Activated T-helper 1 cell treated with anti-CD3 and anti-CD28 coated beads, Interleukin-12 subunit alpha, Interleukin-12 subunit beta, Interleukin-2, Interleukin-4 antibody, amounts not matched to agents 30 ng/mL and 10 ng/mL and 1 ng/mL, durations not matched to agents 14 hours and 24 hours and 36 hours (primary cell): ENCODE data around the gene GNAQ. TPM values are rescaled to one million over a fixed set of nuclear protein-coding genes. Genes with fewer than 3 reads are reported as not detected.

ENCODE experiments used
- DNase-seq: peaks from one replicate; pipeline ENCODE4 v3.0.0; 2021; ENCODE audit warnings: low spot score
- H3K27ac Mint-ChIP-seq: one replicate; pipeline ENCODE4 v1.8.0; 2021; ENCODE audit warnings: mild to moderate bottlenecking, mixed read lengths
- H3K27me3 Mint-ChIP-seq: one replicate; pipeline ENCODE4 v1.8.0; 2022; ENCODE audit warnings: mild to moderate bottlenecking, moderate library complexity, mixed read lengths; ENCODE audit not compliant: insufficient read depth
- H3K36me3 Mint-ChIP-seq: one replicate; pipeline ENCODE4 v1.8.0; 2021; ENCODE audit warnings: low read depth, mixed read lengths
- H3K4me1 Mint-ChIP-seq: one replicate; pipeline ENCODE4 v1.8.0; 2021; ENCODE audit warnings: low read depth, mixed read lengths
- H3K4me3 Mint-ChIP-seq: one replicate; pipeline ENCODE4 v1.8.0; 2021; ENCODE audit warnings: mild to moderate bottlenecking, moderate library complexity, mixed read lengths
- H3K9me3 Mint-ChIP-seq: one replicate; pipeline ENCODE4 v1.8.0; 2021; ENCODE audit warnings: mixed read lengths
- intact Hi-C: fragments of 100-400 bp; cut with micrococcal nuclease; formaldehyde crosslinking; loops from one replicate; pipeline ENCODE4 v1.15.1; 2024
- total RNA-seq: library from RNA; stranded (reverse); gene quantifications from 2 replicates; pipeline ENCODE4 v1.2.3, GENCODE V29; 2022

The GNAQ gene
- total RNA-seq, 1 donor from 2014 or later = 27.0 TPM

DNA sequence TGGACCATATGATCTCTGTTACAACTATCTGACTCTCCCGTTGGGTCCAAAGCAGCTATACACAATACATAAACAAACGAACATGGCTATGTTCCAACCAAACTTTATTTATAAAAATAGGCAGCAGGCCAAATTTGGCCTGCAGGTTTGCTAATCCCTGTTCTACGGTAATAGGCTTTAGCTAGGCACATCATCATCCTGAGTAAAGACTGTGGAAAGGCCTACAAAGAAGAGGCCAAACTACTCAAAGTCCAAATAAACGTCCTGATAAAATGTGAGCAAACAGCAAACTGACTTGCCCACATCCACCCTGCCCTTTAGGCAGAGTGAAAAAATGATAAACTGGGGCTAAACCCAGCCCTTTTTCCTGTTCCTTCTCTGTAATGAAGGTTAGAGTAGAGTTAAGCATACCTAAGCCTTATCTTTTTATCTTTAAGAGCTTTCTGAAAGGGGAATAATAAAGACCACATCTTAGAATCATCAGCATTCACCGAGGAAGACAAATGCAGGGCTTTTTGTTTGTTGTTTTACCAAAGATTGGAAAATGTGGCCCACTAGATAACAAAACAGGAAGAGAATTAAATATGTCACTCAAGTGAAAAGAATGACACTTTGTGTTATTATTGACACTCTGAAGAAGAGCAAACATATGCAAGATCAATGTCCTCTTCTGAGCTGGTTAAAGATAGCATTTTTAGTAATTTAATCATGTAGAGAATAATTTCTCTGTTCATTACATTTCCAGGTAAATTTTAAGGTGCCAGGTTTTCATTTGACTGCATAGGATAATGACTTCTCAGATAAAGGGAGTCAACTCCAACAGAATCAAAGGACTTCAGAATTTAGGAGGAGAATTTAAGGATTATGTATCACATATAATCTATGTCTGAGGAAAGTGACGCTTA, 223.5 kb downstream of the GNAQ start:
- Mint-ChIP-seq H3K4me3 (no peak overlapping the region), H3K4me1 (peaks cover 42% of the 10 kb centered on the region), H3K9me3 (no peaks in the 10 kb centered on the region), H3K27ac (peak overlapping the region; percentile 68), H3K36me3 (peaks cover 36% of the 10 kb centered on the region), H3K27me3 (no peaks in the 10 kb centered on the region)
- intact Hi-C loops = no loop called here
- no peak for DNase-seq

DNA sequence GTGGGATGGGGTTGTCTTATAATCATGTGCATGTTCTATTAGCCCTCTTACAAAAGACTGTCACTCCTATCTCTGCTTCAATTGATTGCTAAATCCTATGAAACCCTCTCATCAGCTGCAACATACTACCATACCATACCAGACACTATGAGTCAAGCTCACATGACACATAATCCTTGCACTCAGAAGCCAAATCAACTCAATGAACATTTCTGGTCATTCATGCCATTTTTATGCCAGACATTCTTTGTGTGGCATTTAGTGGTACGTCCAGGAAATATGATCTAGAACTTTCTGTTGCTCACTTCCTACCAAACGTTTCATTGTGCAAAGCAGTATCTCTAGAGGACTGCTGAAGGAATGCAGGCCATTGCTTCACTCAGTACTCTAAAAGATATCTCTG, 224.3 kb downstream of the GNAQ start:
- no peak for DNase-seq
- H3K27ac Mint-ChIP-seq = no peak overlapping the region
- peaks cover 44% of the 10 kb centered on the region for H3K4me1 Mint-ChIP-seq
- no peaks in the 10 kb centered on the region for H3K27me3 Mint-ChIP-seq
- no peak overlapping the region for H3K4me3 Mint-ChIP-seq
- peaks cover 37% of the 10 kb centered on the region for H3K36me3 Mint-ChIP-seq
- intact Hi-C loops = no loop called here
- H3K9me3 Mint-ChIP-seq = no peaks in the 10 kb centered on the region

DNA sequence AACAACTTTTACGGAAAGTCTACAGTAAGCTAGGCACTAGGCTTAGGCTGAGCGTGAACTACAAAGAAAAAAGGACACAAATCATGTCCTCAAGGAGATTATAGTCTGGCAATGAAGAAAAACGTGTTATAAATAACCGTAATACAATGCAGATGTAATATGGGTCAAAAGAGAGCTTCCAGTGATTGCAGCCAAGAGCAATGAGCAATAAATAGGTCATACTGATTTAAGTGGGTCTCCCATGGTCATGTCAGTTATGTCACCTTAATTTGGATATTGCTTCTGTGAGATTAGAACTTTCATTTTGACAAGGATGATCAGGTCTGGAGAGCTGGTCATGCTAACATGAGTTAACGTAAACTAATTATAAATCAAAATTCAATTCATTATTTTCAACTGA, 224.9 kb downstream of the GNAQ start:
- intact Hi-C loops = no loop called here
- Mint-ChIP-seq H3K4me3 (no peak overlapping the region), H3K36me3 (peaks cover 34% of the 10 kb centered on the region)

DNA sequence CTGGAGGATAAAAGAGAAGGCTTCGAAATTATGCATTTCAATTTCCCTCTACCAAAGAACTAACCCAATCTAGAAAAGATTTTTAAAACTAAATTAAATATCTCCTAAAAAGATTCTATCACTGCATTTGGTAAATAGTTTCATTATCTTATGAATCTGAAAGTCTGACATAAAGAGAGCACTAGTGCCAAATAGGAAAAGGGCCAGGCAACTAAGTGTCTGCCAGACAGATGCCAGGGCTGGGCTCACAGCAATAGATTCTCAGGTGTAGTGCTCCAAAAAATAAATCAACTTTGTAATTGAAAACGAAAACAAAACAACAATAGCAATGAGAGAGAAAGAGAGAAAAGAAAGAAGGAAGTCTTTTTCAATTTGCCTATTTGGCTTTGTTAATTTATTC, 225.8 kb downstream of the GNAQ start:
- H3K4me1 Mint-ChIP-seq = peaks cover 56% of the 10 kb centered on the region
- no peaks in the 10 kb centered on the region for H3K27me3 Mint-ChIP-seq

More for the DNA sequence above, 224.9 kb downstream of the GNAQ start:
- peaks cover 47% of the 10 kb centered on the region for H3K4me1 Mint-ChIP-seq
- DNase-seq = no peak
- no peak overlapping the region for H3K27ac Mint-ChIP-seq
- H3K9me3 Mint-ChIP-seq = no peaks in the 10 kb centered on the region
- no peaks in the 10 kb centered on the region for H3K27me3 Mint-ChIP-seq

DNA sequence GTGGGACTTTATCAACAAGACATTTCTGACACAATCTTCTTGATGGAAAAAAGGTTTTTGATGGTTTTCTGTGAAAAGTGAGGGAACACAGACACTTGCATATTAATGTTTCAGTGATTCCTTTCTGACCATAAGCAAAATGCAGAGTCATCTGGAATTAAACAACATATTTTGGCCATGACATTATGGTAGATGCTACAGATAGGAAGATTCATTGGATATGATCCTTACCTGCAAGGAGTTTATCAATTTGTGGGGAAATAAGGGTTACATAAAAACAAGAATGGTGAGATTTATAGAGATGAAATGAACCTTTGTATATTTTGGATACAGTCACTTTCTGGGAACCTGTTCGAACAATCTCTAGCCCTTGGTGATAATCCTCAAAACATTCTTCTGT, 228.2 kb downstream of the GNAQ start:
- DNase-seq = no peak
- Mint-ChIP-seq H3K27me3 (no peaks in the 10 kb centered on the region), H3K27ac (no peak overlapping the region), H3K4me3 (no peak overlapping the region), H3K36me3 (peaks cover 22% of the 10 kb centered on the region), H3K9me3 (no peaks in the 10 kb centered on the region), H3K4me1 (peaks cover 50% of the 10 kb centered on the region)
- intact Hi-C loops = no loop called here

More for the DNA sequence above, 225.8 kb downstream of the GNAQ start:
- intact Hi-C loops = no loop called here
- no peak for DNase-seq
- Mint-ChIP-seq H3K27ac (no peak overlapping the region), H3K4me3 (no peak overlapping the region), H3K9me3 (no peaks in the 10 kb centered on the region), H3K36me3 (peaks cover 35% of the 10 kb centered on the region)

DNA sequence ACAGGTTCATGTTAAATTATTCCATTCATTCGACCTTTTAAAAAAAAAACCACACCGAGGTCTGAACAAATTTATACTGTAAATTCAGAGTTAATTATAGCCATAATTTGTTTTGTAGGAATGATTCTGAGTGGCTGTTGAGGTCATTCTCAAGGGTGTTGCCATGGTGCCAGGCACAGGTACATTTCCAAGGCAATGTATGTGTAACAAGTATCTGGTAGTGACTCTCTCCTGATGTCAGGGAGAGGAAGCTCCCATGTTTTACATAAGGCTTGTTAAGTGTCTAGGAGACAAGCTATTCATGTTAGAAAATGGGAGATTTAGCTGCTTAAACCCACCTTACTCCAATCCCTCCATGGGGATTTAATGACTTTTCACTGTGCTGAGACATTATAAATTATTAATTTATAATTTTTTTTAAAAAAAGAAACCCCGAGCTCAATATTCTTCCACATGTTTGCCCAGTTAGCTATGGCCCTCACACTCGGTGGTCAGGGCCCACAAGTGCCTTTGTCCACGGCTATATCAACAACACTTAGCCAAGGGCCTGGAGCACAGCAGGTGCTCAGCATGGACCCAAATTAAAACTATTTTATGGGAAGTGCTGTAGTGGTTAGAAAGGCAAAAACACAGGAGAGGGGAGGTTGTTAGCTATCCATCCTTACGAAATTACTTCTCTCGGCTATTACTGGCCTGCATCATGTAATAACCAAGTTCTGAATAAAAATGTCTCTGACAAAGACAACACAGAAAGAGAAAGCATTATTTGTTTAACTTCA, 228.9 kb downstream of the GNAQ start:
- Mint-ChIP-seq H3K27me3 (no peaks in the 10 kb centered on the region), H3K4me1 (peaks cover 43% of the 10 kb centered on the region), H3K36me3 (peaks cover 17% of the 10 kb centered on the region), H3K9me3 (no peaks in the 10 kb centered on the region), H3K27ac (no peak overlapping the region), H3K4me3 (no peak overlapping the region)
- DNase-seq = no peak
- intact Hi-C loops = no loop called here

DNA sequence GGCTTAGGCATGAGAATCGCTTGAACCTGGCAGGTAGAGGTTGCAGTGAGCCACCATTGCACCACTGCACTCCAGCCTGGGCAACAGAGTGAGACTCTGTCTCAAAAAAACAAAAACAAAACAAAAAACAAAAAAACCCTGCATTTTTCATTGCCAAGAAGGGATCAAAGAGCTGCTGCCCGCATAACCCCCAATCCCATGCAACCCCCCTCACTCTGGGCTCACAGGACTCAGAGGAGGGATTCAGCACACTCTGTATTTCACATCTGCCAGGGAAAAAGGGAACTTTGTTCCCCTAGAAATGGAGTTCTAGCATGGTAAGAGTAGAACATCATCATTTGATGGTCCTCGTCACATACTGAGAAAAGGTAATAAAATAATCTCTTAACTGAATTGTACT, 229.5 kb downstream of the GNAQ start:
- H3K27me3 Mint-ChIP-seq = no peaks in the 10 kb centered on the region
- no peaks in the 10 kb centered on the region for H3K9me3 Mint-ChIP-seq
- intact Hi-C loops = no loop called here
- H3K4me1 Mint-ChIP-seq = peaks cover 36% of the 10 kb centered on the region
- H3K36me3 Mint-ChIP-seq = peaks cover 17% of the 10 kb centered on the region
- no peak overlapping the region for H3K27ac Mint-ChIP-seq
- DNase-seq = no peak
- H3K4me3 Mint-ChIP-seq = no peak overlapping the region

DNA sequence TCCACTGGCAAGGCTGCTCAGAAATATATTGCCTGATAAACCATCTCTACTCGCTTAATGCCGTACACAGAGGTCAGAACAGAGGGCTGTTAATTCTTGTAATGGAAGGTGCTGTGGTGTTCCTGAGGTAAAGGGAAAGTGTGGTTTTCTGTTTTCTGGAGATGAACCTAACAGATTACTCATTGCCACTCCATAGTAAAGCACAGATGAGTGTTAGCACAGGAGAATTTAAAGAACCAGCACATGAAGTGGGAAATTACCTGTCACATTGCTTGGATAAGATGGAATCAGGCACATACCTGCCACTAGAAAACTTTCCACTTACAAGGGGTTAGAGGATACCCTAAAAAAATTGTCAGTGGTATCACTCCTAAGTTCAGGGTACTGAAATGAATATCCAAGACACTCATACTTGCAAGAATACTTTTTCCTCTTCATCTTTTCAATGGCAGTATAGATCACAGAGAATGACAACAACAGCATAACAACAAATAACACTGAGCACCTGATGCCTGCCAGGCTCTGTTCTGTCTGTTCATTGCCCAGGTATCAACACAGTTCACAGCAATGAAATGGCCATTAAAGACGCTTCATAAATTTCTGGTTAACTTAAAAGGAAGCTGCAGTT, 230.6 kb downstream of the GNAQ start:
- DNase-seq = no peak
- peaks cover 16% of the 10 kb centered on the region for H3K36me3 Mint-ChIP-seq
- H3K9me3 Mint-ChIP-seq = no peaks in the 10 kb centered on the region
- no peaks in the 10 kb centered on the region for H3K27me3 Mint-ChIP-seq
- intact Hi-C loops = loop anchor here (1.0 kb wide), 3 partner anchors 17 to 325 kb away; no protein-coding TSS in a partner anchor
- peaks cover 26% of the 10 kb centered on the region for H3K4me1 Mint-ChIP-seq
- peak overlapping the region; percentile 82 for H3K27ac Mint-ChIP-seq
- H3K4me3 Mint-ChIP-seq = no peak overlapping the region

DNA sequence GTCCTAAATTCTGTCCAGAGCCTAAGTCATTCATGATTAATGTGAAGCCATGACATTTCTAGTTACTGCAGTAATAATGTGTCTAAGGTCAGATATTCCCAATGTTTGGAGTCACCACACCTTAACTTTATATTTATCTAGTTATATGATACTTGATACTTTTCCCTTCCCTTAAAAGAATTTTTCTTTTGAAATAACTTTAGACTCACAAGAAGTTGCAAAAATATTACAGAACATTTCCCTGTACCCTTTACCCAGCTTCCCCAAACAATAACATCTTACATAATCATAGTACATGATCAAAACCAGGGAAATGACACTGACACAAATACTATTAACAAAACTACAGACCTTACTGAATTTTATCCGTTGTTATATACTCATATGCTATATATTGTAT, 233.5 kb downstream of the GNAQ start:
- no peak overlapping the region for H3K4me3 Mint-ChIP-seq
- peaks cover 15% of the 10 kb centered on the region for H3K36me3 Mint-ChIP-seq
- no peaks in the 10 kb centered on the region for H3K27me3 Mint-ChIP-seq
- H3K4me1 Mint-ChIP-seq = peaks cover 25% of the 10 kb centered on the region
- DNase-seq = no peak
- H3K9me3 Mint-ChIP-seq = no peaks in the 10 kb centered on the region
- no peak overlapping the region for H3K27ac Mint-ChIP-seq
- intact Hi-C loops = no loop called here

DNA sequence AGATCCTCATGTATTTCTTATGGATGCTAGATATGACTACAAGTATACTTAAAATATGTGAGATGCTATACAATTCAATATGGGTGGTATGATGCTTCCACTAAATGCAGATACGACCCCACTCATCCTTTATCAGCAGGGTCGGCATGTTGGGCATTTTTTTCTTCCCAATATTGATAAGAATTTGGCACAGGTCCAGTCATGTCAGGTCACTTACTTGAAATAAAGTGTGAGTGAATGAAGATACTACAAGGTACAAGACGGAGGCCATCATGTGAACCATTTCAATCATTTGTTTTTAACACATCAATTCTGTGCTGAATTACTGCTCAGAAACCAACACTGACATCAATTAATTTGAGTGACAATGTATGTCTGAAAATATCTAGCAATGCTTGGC, 236.6 kb downstream of the GNAQ start:
- H3K27me3 Mint-ChIP-seq = no peaks in the 10 kb centered on the region
- H3K27ac Mint-ChIP-seq = no peak overlapping the region
- peaks cover 11% of the 10 kb centered on the region for H3K36me3 Mint-ChIP-seq
- no peaks in the 10 kb centered on the region for H3K9me3 Mint-ChIP-seq
- peaks cover 8% of the 10 kb centered on the region for H3K4me1 Mint-ChIP-seq
- no peak overlapping the region for H3K4me3 Mint-ChIP-seq
- intact Hi-C loops = no loop called here
- no peak for DNase-seq

DNA sequence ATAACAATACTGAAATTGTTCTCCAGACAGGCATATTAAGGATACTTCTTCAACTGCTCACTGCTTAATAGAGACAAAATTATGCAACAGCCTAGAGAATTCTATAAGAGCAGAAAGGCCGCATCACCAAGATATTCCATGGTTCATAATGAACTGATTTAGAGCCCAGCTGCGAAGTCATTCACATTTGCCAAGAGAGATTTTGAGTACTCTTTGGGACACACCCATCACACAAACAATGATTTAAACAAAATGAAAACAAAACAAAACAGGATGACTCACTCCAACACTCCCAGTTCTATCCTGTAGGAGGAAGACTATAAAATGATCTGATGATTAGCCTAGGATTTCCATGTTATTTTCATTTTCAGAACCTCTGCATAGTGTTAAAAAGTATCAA, 237.8 kb downstream of the GNAQ start:
- intact Hi-C loops = no loop called here
- H3K27me3 Mint-ChIP-seq = no peaks in the 10 kb centered on the region
- DNase-seq = no peak
- no peaks in the 10 kb centered on the region for H3K9me3 Mint-ChIP-seq
- H3K36me3 Mint-ChIP-seq = peaks cover 10% of the 10 kb centered on the region
- H3K4me3 Mint-ChIP-seq = no peak overlapping the region
- H3K27ac Mint-ChIP-seq = no peak overlapping the region
- peaks cover 8% of the 10 kb centered on the region for H3K4me1 Mint-ChIP-seq

DNA sequence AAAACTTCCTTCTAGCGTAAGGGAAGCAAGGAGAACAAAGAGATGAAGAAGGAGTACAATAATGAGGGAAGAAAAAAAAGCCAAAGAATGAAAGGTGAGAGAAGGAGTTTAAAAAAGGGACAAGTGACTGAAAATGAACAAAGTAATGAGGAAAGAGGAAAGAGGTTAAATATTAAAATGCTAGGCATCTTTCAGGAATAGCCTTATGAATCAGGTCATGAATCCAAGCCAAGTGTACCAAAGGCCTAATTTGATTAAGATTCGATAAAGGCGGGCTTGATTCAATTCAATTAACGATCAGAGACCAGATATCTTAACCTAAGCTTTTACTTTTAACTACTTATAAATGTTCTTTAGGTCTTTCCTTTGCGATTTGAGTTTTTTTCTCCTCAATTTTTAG, 241.7 kb downstream of the GNAQ start:
- no peaks in the 10 kb centered on the region for H3K9me3 Mint-ChIP-seq
- DNase-seq = no peak
- H3K27me3 Mint-ChIP-seq = no peaks in the 10 kb centered on the region
- H3K27ac Mint-ChIP-seq = no peak overlapping the region
- peaks cover 8% of the 10 kb centered on the region for H3K4me1 Mint-ChIP-seq
- peaks cover 12% of the 10 kb centered on the region for H3K36me3 Mint-ChIP-seq
- intact Hi-C loops = no loop called here
- no peak overlapping the region for H3K4me3 Mint-ChIP-seq

DNA sequence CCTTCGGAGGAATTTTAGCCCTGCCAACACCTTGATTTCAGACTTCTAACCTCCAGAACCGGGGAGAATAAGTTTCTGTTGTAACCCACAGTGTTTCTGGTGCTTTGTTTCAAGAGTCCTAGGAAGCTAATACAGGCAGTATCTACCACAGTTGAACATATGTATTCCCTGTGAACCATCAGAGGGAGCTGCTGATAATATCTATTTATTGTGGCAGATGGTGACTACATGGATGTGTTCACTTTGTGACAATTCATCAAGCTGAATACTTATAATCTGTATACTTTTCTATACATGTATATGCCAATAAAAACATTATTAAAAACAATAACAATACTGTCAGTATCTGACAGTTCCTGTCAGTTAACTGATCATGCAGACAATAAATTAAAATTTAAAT, 246.3 kb downstream of the GNAQ start:
- no peaks in the 10 kb centered on the region for H3K27me3 Mint-ChIP-seq
- no peak overlapping the region for H3K4me3 Mint-ChIP-seq
- intact Hi-C loops = no loop called here
- H3K9me3 Mint-ChIP-seq = no peaks in the 10 kb centered on the region
- H3K4me1 Mint-ChIP-seq = peaks cover 15% of the 10 kb centered on the region
- H3K36me3 Mint-ChIP-seq = peaks cover 13% of the 10 kb centered on the region
- no peak overlapping the region for H3K27ac Mint-ChIP-seq
- no peak for DNase-seq
